Measurements from ENCODE around the gene TMEM183A.

The TMEM183A gene

DNA sequence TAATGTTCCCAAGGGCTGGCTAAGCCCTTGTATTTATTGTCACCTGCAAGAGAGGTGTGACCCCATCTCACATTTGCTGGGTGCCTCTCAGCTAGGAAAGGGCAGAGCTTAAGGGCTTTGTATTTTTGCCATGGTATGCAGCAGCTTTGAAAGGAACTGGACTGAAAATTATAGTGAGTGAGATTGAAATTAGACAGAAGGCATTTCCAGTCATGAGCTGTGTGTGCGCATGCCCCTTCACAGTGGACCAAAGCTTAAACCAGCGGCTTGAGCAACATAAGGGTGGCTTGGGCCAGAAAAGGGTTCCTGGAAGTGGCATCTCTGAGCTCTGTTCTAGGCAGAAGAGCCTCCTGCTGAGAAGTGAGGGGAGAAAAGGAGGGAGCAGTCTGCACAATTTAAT lies 58.8 kb downstream of the TMEM183A start:
- no peaks in the 10 kb centered on the region for H4K20me1 ChIP-seq (ENCODE audit: insufficient read depth, low read length)
- no peaks in the 10 kb centered on the region for H3K36me3 ChIP-seq (ENCODE audit: insufficient read depth, low read length)
- no peak overlapping the region for H3K27ac ChIP-seq (ENCODE audit: low read depth, low read length, poor library complexity, severe bottlenecking)
- no peaks in the 10 kb centered on the region for H3K79me2 ChIP-seq (ENCODE audit: insufficient read depth, low read length)
- no peaks in the 10 kb centered on the region for H3F3A ChIP-seq (ENCODE audit: insufficient read depth, low read length)
- no peaks in the 10 kb centered on the region for H3K4me1 ChIP-seq (ENCODE audit: insufficient read depth, low read length, severe bottlenecking)
- peaks cover 6% of the 10 kb centered on the region; the same call in 1 of the 2 replicates for H3K27me3 ChIP-seq (ENCODE audit: insufficient read depth, low read length)
- H2AFZ ChIP-seq (ENCODE audit: low read length): no peak overlapping the region
- H3K4me3 ChIP-seq (ENCODE audit: low read depth, low read length, poor library complexity, severe bottlenecking): no peak overlapping the region
- no peak overlapping the region for H3K9ac ChIP-seq (ENCODE audit: low read length)
- TF ChIP-seq, protein P1, sequence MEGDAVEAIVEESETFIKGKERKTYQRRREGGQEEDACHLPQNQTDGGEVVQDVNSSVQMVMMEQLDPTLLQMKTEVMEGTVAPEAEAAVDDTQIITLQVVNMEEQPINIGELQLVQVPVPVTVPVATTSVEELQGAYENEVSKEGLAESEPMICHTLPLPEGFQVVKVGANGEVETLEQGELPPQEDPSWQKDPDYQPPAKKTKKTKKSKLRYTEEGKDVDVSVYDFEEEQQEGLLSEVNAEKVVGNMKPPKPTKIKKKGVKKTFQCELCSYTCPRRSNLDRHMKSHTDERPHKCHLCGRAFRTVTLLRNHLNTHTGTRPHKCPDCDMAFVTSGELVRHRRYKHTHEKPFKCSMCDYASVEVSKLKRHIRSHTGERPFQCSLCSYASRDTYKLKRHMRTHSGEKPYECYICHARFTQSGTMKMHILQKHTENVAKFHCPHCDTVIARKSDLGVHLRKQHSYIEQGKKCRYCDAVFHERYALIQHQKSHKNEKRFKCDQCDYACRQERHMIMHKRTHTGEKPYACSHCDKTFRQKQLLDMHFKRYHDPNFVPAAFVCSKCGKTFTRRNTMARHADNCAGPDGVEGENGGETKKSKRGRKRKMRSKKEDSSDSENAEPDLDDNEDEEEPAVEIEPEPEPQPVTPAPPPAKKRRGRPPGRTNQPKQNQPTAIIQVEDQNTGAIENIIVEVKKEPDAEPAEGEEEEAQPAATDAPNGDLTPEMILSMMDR (IDR thresholded peaks at IDR 0.05; ENCODE audit: low read length): no peak
- no peak for TF ChIP-seq EZH2 (IDR thresholded peaks at IDR 0.05; ENCODE audit: borderline replicate concordance, low read length)
- no peak overlapping the region for H3K4me2 ChIP-seq (ENCODE audit: low read length)
- no peaks in the 10 kb centered on the region for H3K9me2 ChIP-seq (ENCODE audit: low read depth, low read length)
- no peaks in the 10 kb centered on the region for H3K9me3 ChIP-seq (ENCODE audit: low read length)

DNA sequence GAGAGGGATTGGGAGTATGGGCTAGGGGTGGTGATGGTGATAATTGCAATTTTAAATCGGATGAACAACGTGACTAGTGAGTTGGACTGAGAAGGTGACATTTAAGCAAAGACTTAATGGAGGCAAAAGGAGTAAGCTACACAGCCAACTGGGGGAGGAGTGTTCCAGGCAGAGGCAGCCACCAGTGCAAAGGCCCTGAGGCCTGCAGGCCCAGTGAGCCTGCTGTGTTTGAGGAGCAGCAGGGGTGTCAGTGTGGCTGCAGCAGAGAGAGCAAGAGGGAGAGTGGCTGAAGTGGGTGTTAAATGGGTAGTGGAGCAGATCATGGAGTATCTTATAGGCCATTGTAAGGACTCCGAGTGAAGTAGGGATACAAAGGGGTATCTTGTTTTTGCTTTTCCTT lies 59.8 kb downstream of the TMEM183A start:
- no peaks in the 10 kb centered on the region for H3K9me3 ChIP-seq (ENCODE audit: low read length)
- H3K4me1 ChIP-seq (ENCODE audit: insufficient read depth, low read length, severe bottlenecking): no peaks in the 10 kb centered on the region
- TF ChIP-seq, protein P1 (IDR thresholded peaks at IDR 0.05; ENCODE audit: low read length): no peak
- TF ChIP-seq EZH2 (IDR thresholded peaks at IDR 0.05; ENCODE audit: borderline replicate concordance, low read length): no peak
- no peak overlapping the region for H3K4me2 ChIP-seq (ENCODE audit: low read length)
- H3K36me3 ChIP-seq (ENCODE audit: insufficient read depth, low read length): no peaks in the 10 kb centered on the region
- H3K4me3 ChIP-seq (ENCODE audit: low read depth, low read length, poor library complexity, severe bottlenecking): no peak overlapping the region
- no peaks in the 10 kb centered on the region for H3K9me2 ChIP-seq (ENCODE audit: low read depth, low read length)
- H3F3A ChIP-seq (ENCODE audit: insufficient read depth, low read length): no peaks in the 10 kb centered on the region
- no peak overlapping the region for H3K27ac ChIP-seq (ENCODE audit: low read depth, low read length, poor library complexity, severe bottlenecking)
- H3K27me3 ChIP-seq (ENCODE audit: insufficient read depth, low read length): 0 out of 2 replicates have a peak, but pooled peaks cover 6% of the 10 kb centered on the region
- no peaks in the 10 kb centered on the region for H4K20me1 ChIP-seq (ENCODE audit: insufficient read depth, low read length)
- H3K79me2 ChIP-seq (ENCODE audit: insufficient read depth, low read length): no peaks in the 10 kb centered on the region
- H3K9ac ChIP-seq (ENCODE audit: low read length): no peak overlapping the region
- H2AFZ ChIP-seq (ENCODE audit: low read length): no peak overlapping the region

DNA sequence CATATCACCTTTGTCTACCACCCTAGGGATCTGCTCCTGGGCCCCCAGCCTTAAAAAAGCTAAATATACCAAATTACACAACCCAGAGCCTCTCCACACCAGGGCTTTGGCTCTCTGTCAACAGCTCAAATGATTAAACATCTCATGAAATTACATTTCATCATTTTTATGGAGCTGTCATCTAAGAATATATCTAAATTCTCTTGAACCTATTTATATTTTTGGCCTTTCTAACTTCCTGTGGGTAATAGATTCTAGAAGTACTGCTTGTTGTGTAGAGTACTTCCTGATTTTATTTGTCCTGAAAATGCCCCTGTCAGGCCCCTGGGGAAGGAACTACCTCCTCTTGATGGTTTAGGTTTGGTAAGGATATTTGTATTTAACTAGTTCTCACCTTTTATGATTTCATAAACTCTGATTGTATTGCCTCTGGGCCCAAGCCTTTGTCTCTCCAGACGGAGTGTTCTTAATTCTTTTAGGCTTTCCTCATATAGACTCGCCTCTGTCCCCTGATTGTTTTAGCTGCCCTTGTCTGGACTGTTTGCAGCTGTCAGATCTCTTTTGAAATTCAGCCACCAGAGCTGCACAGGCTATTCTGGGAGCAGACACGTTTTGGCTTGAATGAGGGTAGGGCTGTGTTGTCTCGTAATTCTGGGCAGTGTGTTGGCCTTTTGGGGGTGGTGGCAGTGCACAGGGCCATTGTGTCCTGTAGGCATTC lies 62.0 kb downstream of the TMEM183A start:
- Histone ChIP-seq H3K9ac (ENCODE audit: low read length) (no peak overlapping the region), H3K27me3 (ENCODE audit: insufficient read depth, low read length) (0 out of 2 replicates have a peak, but pooled peaks cover 6% of the 10 kb centered on the region), H4K20me1 (ENCODE audit: insufficient read depth, low read length) (no peaks in the 10 kb centered on the region), H3K27ac (ENCODE audit: low read depth, low read length, poor library complexity, severe bottlenecking) (no peak overlapping the region), H3K79me2 (ENCODE audit: insufficient read depth, low read length) (no peaks in the 10 kb centered on the region), H2AFZ (ENCODE audit: low read length) (no peak overlapping the region), H3K4me3 (ENCODE audit: low read depth, low read length, poor library complexity, severe bottlenecking) (no peak overlapping the region), H3K4me1 (ENCODE audit: insufficient read depth, low read length, severe bottlenecking) (no peaks in the 10 kb centered on the region), H3F3A (ENCODE audit: insufficient read depth, low read length) (no peaks in the 10 kb centered on the region), H3K9me3 (ENCODE audit: low read length) (no peaks in the 10 kb centered on the region), H3K9me2 (ENCODE audit: low read depth, low read length) (no peaks in the 10 kb centered on the region), H3K4me2 (ENCODE audit: low read length) (no peak overlapping the region), H3K36me3 (ENCODE audit: insufficient read depth, low read length) (no peaks in the 10 kb centered on the region)
- TF ChIP-seq EZH2 (IDR thresholded peaks at IDR 0.05; ENCODE audit: borderline replicate concordance, low read length): no peak
- TF ChIP-seq, protein P1 (IDR thresholded peaks at IDR 0.05; ENCODE audit: low read length): no peak
